ENCODE results near the gene CDH3. TPM values are rescaled to one million over a fixed set of nuclear protein-coding genes. Genes with fewer than 3 reads are reported as not detected.
A peak's percentile ranks its signal among the peaks of the same experiment; 100 is the strongest.
"Not testable (repeated sequence)": the region's sequence is repeated elsewhere in the genome, so short reads cannot be mapped to it uniquely, and the experiment has no call there.

CDH3 gene
- total RNA-seq, 2 donors from 2014 or later = 0.32 to 0.68 TPM

DNA sequence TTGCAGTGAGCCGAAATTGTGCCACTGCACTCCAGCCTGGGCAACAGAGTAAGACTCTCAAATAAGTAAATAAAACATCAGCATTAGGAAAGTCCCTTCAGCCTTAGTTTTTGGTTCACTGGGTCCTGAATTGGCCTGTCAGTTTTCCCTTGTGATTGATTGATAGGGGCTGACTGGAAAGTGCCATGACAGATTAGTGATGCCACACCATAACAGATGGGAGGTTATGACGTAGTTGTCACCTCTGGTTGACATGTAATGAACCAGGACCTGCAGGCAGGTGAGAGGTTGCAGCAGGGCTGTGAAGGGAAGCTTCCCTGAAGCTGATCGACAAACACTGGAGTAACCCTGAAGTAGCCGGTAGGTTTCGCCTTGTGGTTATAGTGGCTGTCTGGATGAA is 41.8 kb downstream of the CDH3 start:
- DNase-seq (no peak), ATAC-seq (no peak)
- intact Hi-C loops (cut with DNase I) = no loop called here

- ATAC-seq (no peak), DNase-seq (no peak)
- intact Hi-C loops (cut with DNase I) = no loop called here
These were observed 44.8 kb downstream of the CDH3 start for GRCh38 chr16:68689921-68690320.

GRCh38 chr16:68695575-68695974 is 50.5 kb downstream of the CDH3 start:
- DNase-seq (no peak), ATAC-seq (no peak)
- intact Hi-C loops (cut with DNase I) = no loop called here

DNA sequence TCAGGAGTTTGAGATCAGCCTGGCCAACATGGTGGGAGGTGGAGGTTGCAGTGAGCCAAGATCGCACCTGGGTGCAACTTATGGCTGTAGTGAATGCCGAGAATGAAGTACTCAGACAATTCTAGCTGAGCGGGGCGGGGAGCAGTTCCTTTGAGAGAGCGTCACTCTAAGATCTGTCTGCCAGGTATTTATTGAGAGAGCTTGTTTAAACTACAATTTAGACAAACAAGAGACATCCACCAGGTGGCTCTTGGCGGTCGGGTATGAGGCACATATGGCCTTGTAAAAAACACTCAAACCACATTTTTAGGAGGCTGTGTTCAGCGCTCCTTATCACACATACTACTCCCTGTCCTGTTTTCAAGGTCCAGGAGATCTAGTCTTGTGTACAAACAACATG is 51.4 kb downstream of the CDH3 start:
- DNase-seq (no peak), ATAC-seq (no peak)
- intact Hi-C loops (cut with DNase I) = no loop called here

- ATAC-seq (no peak), DNase-seq (no peak)
- intact Hi-C loops (cut with DNase I) = no loop called here
These were observed 53.0 kb downstream of the CDH3 start for GRCh38 chr16:68698091-68698490.

DNA sequence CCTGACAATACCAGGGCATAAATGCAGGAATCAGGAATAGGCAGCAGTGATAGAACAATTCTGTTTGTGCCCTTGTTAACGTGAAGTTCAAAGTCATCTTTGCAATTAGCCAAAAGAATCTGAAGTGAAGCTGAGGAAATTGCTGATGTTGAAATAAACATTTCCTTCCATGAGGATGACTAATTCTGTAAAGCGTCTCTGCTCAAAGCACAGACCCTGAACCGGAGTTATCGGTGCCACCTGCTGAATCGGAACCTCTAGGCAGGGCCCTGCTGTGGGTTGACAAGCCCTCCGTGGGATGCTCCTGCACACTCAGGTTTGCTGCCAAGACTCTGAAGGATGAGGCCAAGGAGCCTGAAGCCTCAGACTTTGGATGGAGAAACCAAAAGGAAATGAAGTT is 55.0 kb downstream of the CDH3 start:
- intact Hi-C loops (cut with DNase I) = no loop called here
- no peak for DNase-seq
- peak; percentile 19 to 39 for ATAC-seq

DNA sequence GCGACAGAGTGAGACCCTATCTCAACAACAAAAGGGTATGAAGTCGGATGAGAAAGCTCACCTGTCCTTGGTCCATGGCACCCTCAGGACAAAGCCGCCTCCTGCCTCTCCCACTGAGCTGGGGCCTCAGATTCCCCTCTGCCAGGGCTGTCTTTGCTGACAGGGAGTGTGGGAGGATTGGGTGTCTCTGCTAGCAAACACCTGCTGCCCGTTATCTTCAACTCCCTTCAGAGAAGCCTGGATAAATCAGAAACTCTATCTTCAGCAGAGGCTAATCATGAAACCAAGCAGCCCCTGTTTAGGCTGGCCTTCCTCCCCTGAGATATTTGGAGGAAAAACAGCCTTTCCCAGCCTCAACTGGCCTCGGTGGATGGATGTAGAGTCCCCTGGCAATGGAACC is 55.7 kb downstream of the CDH3 start:
- DNase-seq = no peak
- no peak for ATAC-seq
- intact Hi-C loops (cut with DNase I) = no loop called here

DNA sequence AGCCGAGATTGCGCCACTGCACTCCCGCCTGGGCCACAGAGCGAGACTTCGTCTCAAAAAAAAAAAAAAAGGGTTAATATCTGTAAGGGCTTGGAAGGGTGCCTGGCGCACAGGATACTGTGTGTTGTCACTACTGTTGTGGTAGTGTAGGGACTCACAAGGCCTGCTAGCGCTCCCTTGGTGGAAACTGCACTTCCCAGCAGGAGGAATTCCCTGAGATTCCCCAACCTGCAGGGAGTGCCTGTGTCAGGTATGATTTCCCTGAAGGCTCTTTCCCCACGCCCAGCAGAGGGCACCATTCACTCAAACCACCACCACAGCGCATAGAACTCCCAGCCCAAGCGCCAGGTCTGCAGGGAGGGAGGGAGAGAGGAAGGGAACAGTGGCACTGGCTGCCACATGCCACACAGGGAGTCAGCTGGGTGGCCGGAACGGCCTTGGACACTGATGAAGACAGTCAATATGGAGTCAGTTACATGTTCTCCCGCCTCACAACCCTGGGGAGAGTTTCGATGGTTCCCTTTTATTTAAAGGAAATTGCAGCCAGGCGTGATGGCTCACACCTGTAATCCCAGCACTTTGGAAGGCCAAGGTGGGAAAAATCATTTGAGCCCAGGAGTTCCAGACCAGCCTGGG is 59.2 kb downstream of the CDH3 start:
- DNase-seq (peak; percentile 48), ATAC-seq (peak; percentile 51 to 86)
- intact Hi-C loops (cut with DNase I) = no loop called here

- DNase-seq (peak; percentile 29), ATAC-seq (peak; percentile 45 to 62)
- intact Hi-C loops (cut with DNase I) = no loop called here
These were observed 62.4 kb downstream of the CDH3 start for GRCh38 chr16:68707340-68708152.

DNA sequence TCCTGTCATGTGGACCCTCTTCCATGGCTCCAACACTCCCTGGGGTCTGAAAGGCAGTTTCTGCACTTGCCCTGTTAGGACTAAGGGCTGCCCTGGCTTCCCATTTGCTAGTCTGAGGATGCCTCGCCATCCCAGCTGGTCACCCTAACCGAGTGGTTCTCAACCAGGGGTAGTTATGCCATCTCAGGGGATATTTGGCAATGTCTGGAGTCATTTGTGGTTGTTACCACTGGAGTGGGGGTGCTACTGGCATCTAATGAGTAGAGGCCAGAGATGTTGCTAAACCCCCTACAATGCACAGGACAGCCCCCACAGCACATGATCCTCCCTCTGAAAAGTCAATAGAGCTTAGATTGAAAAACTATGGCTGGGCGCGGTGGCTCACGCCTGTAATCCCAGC is 65.1 kb downstream of the CDH3 start:
- ATAC-seq (no peak), DNase-seq (no peak)
- intact Hi-C loops (cut with DNase I) = no loop called here

GRCh38 chr16:68711421-68712139 is 66.5 kb downstream of the CDH3 start:
- intact Hi-C loops (cut with DNase I) = no loop called here
- DNase-seq (no peak), ATAC-seq (peak in 1 of 2 donors; percentile 49)

DNA sequence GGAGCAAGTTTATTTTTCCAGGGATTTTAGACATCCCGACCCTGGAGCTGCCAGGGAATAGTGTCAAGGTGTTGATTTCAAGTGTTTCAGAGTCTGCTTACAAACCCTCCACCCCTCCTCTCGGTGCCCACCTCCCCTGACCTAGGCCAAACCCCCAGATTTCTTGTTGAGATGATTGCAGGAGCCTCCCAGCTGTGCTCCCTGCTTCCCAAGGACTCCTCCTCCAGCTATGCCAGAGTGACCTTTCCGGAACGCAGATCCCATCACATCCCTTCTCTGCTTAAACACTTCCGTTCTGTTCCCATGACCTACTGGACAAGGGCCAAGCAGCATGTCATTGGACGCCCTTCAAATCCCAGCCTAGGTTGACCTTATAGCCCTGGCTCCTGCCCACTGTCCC is 68.3 kb downstream of the CDH3 start:
- intact Hi-C loops (cut with DNase I) = no loop called here
- DNase-seq (no peak), ATAC-seq (no peak)

- DNase-seq (no peak), ATAC-seq (no peak)
- intact Hi-C loops (cut with DNase I) = no loop called here
These were observed 70.4 kb downstream of the CDH3 start for GRCh38 chr16:68715471-68715870.

DNA sequence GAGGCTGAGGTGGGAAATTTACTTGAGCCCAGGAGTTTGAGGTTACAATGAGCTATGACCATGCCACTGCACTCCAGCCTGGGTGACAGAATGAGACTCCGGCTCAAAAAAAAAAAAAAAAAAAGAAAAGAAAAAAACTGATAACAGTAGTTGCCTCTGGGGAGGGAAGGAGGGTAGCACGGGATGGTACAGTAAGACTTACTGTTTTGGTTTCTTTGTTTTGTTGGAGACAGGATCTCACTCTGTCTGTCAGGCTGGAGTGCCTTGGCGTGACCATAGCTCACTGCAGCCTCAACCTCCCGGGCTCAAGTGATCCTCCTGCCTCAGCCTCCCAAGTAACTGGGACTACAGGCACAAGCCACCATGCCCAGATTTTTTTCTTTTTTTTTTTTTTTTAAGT is 71.4 kb downstream of the CDH3 start:
- DNase-seq; ATAC-seq; intact Hi-C loops (cut with DNase I): not testable (repeated sequence)

- no peak for ATAC-seq
- intact Hi-C loops (cut with DNase I) = no loop called here
- DNase-seq = no peak
These were observed 72.6 kb downstream of the CDH3 start for GRCh38 chr16:68717684-68718083.

GRCh38 chr16:68718590-68718989 is 73.5 kb downstream of the CDH3 start:
- DNase-seq (no peak), ATAC-seq (no peak)
- intact Hi-C loops (cut with DNase I) = no loop called here

DNA sequence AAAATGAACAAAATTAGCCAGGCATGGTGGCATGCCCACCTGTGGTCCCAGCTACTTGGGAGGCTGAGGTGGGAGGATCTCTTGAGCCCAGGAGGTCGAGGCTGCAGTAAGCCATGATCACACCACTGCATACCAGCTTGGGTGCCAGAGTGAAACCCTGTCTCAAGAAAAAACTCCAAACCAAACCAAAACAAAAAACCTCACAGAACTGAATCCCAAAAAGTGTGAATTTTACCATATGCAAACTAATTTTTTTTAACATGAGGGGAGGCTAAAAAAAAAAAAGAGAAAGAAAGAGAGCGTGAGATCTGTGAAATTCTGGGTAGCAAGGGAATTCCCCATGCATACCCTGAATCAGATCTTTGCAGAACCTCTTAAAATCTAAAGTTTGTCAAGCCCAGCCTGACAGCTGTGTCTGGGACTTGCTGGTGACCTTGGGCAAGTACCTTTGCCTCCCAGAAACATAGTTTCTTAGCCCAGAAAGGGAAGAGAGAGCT is 74.9 kb downstream of the CDH3 start:
- intact Hi-C loops (cut with DNase I) = no loop called here
- ATAC-seq (no peak), DNase-seq (no peak)

GRCh38 chr16:68722119-68723024 is 77.3 kb downstream of the CDH3 start:
- no peak for DNase-seq
- intact Hi-C loops (cut with DNase I) = no loop called here
- no peak for ATAC-seq

GRCh38 chr16:68724797-68725196 is 79.7 kb downstream of the CDH3 start:
- DNase-seq = no peak
- ATAC-seq = no peak
- intact Hi-C loops (cut with DNase I) = no loop called here
